Stomach (tissue), 4 donors: ENCODE measurements around the gene RGPD8.

Experiments used
- CTCF ChIP-seq, 7 experiments: fragments of 450-650 bp in 4 of 7; fragments of 200-600 bp in 3 of 7; sonication (generic) in 3 of 7; IDR thresholded peaks; one replicate each; pipeline ENCODE4 v1.5.1; 2016 to 2019; ENCODE audit warnings: antibody characterized with exemption in 7 of 7, control low read depth in 2 of 7, mild to moderate bottlenecking in 1 of 7
- POLR2A ChIP-seq, 4 donors: fragments of 450-650 bp; IDR thresholded peaks; one replicate each; pipeline ENCODE4 v1.6.1; 2016; ENCODE audit warnings: antibody characterized with exemption in 4 of 4, control low read depth in 2 of 4, mild to moderate bottlenecking in 1 of 4, moderate library complexity in 1 of 4
- POLR2AphosphoS5 ChIP-seq, 3 donors: sonication (generic); formaldehyde crosslinking; IDR thresholded peaks; one replicate each; pipeline ENCODE4 v1.6.1; 2016; ENCODE audit warnings: antibody characterized with exemption in 3 of 3

GRCh38 chr2:112481528-112482233 lies 48.2 kb upstream of the RGPD8 start, which contains the start of gene TTL:
- TF ChIP-seq CTCF (IDR thresholded peaks at IDR 0.05): no peak
- TF ChIP-seq POLR2A (IDR thresholded peaks at IDR 0.05): no peak
- no peak for TF ChIP-seq POLR2AphosphoS5 (IDR thresholded peaks at IDR 0.05)
